ENCODE results near the gene CDKN1A. TPM values are rescaled to one million over a fixed set of nuclear protein-coding genes. Genes with fewer than 3 reads are reported as not detected.
A peak's percentile ranks its signal among the peaks of the same experiment; 100 is the strongest.

Gene CDKN1A
- total RNA-seq, 1 donor from 2014 or later = 364 TPM

- TF ChIP-seq CTCF (IDR thresholded peaks at IDR 0.05; ENCODE audit: insufficient read depth, low read length, severe bottlenecking) = no peak
- Histone ChIP-seq H3K27me3 (ENCODE audit: control insufficient read depth, insufficient read depth, low read length) (no peaks in the 10 kb centered on the region), H3K4me3 (ENCODE audit: low read depth, low read length) (no peak overlapping the region), H3K36me3 (ENCODE audit: control insufficient read depth, insufficient read depth, low read length) (no peaks in the 10 kb centered on the region)
- FAIRE-seq (no peak), DNase-seq (ENCODE audit: low read depth) (no peak)
Observed at GRCh38 chr6:36712816-36713215, 34.3 kb downstream of the CDKN1A start.

DNA sequence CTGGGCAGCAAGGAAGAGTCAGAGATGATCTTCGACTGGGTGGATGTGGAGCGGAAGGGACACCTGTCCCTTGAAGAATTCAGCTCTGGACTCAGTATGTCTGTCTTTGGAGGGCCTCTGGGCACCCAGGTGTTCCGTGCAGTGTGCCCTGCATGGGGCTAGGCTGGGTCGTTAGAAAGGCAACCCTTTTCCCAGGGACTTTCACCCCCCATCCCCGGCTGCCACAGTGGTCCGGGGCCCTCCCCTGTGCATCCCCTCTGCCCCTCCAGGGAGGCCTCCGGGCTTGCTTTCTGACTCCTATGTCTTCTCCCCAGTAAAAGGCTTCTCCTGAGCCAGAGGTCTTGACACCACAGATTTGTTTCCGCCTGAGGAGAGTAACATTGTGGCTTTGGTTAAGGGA lies 35.3 kb downstream of the CDKN1A start:
- no peak for TF ChIP-seq CTCF (IDR thresholded peaks at IDR 0.05; ENCODE audit: insufficient read depth, low read length, severe bottlenecking)
- DNase-seq (ENCODE audit: low read depth) = no peak
- FAIRE-seq = no peak
- no peaks in the 10 kb centered on the region for H3K27me3 ChIP-seq (ENCODE audit: control insufficient read depth, insufficient read depth, low read length)
- no peaks in the 10 kb centered on the region for H3K36me3 ChIP-seq (ENCODE audit: control insufficient read depth, insufficient read depth, low read length)
- no peak overlapping the region for H3K4me3 ChIP-seq (ENCODE audit: low read depth, low read length)

DNA sequence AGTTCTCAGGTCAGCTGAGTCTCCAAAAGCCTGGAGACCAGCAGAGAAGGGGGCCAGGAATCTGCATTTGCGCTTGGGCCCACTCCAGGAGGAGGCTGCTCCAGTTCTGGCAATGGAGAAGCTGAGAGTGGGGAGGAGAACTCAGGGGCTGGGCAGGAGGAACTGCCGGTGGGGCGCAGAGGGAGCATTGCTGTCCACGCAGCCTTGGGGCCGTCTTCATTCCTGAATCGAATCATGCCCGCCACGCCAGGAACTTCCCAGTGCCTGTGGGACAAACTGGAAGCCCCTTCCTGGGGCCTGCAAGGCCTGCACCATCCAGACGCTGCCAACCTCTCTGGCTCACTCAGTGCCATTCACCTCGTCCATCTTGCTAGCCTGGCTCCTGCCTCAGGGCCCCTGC lies 36.0 kb downstream of the CDKN1A start:
- FAIRE-seq = no peak
- Histone ChIP-seq H3K36me3 (ENCODE audit: control insufficient read depth, insufficient read depth, low read length) (no peaks in the 10 kb centered on the region), H3K4me3 (ENCODE audit: low read depth, low read length) (no peak overlapping the region), H3K27me3 (ENCODE audit: control insufficient read depth, insufficient read depth, low read length) (no peaks in the 10 kb centered on the region)
- TF ChIP-seq CTCF (IDR thresholded peaks at IDR 0.05; ENCODE audit: insufficient read depth, low read length, severe bottlenecking) = no peak
- no peak for DNase-seq (ENCODE audit: low read depth)

DNA sequence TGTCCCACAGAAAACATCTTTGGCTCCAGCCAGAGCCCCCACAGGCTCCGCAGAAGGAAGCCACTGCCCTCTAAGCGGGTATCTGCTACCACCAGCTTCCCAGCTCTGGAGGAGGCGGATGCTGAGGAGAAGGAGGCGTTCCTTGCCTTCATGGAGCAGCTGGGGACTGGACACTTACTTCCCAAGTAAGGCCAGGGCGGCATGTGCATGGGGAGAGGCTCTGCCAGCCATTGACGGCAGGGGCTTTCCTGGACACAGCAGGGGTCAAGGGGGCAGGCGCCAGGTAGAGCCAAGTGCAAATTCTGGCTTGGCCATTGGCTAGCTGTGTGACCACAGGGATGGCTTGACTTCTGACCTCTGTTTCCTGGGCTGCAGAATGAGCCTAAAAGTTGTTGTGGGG lies 37.0 kb downstream of the CDKN1A start:
- FAIRE-seq (no peak), DNase-seq (ENCODE audit: low read depth) (no peak)
- no peak for TF ChIP-seq CTCF (IDR thresholded peaks at IDR 0.05; ENCODE audit: insufficient read depth, low read length, severe bottlenecking)
- H3K4me3 ChIP-seq (ENCODE audit: low read depth, low read length) = no peak overlapping the region
- no peaks in the 10 kb centered on the region for H3K36me3 ChIP-seq (ENCODE audit: control insufficient read depth, insufficient read depth, low read length)
- no peaks in the 10 kb centered on the region for H3K27me3 ChIP-seq (ENCODE audit: control insufficient read depth, insufficient read depth, low read length)

DNA sequence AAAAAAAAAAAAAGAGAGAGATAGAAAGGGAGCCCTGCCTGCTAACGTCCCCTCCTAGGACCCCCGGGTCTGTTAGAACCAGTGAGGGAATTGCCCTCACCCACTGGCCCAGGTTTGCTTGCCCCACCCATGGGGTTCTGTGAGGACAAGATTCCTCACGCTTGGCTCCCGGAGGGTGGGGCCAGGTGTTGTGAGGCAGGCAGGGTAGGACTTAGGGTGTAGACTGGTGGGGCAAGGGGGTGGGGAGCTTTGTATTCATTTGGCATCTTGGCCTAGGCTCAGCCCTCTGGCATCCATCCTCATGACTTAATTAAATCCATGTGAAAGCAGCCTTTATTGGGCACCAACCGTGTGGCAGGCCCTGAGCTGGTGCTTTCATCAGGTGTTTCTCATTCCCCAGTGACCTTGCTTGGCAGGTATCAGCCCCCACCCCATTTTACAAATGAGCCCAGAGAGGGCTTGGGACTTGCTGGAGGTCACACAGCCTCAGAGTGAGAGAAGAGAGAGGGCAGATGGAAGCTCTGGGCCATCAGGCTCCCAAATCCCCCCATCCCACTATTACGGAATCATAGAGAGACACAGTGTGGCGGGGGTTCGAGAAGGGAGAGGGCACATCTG lies 38.1 kb downstream of the CDKN1A start:
- TF ChIP-seq CTCF (IDR thresholded peaks at IDR 0.05; ENCODE audit: insufficient read depth, low read length, severe bottlenecking) = no peak
- FAIRE-seq (no peak), DNase-seq (ENCODE audit: low read depth) (peak; percentile 57)
- Histone ChIP-seq H3K27me3 (ENCODE audit: control insufficient read depth, insufficient read depth, low read length) (no peaks in the 10 kb centered on the region), H3K4me3 (ENCODE audit: low read depth, low read length) (no peak overlapping the region), H3K36me3 (ENCODE audit: control insufficient read depth, insufficient read depth, low read length) (no peaks in the 10 kb centered on the region)

DNA sequence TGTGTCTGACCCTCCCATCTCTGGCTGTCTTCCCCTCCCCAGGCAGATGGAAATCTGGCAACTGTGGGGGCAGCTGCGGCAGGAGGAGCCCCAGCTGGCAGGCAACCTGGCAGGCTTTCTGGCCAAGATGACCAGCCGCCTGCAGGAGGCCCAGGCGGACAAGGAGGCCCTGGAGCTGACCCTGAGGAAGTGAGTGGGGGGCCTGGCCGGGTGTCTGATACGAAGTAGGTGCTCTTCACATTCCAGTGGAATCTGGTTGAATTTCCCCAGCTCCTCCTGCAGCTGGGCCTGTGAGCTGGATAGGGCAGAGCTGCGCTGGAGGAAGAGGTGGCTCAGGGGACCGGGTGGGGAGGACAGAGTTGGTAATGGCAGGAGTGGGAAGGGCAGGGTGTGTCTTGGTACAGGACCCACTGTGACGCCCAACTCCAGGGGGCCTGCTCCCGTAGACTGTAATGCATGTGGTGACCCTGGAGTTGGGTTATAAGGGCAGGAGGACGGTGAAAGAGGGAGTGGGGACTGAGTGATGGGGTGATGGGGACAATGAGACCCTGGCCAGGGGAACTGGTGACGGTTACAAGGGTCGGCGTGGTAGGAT lies 38.8 kb downstream of the CDKN1A start:
- FAIRE-seq (no peak), DNase-seq (ENCODE audit: low read depth) (no peak)

More for the DNA sequence above, 38.8 kb downstream of the CDKN1A start:
- TF ChIP-seq CTCF (IDR thresholded peaks at IDR 0.05; ENCODE audit: insufficient read depth, low read length, severe bottlenecking) = no peak
- Histone ChIP-seq H3K4me3 (ENCODE audit: low read depth, low read length) (no peak overlapping the region), H3K27me3 (ENCODE audit: control insufficient read depth, insufficient read depth, low read length) (no peaks in the 10 kb centered on the region), H3K36me3 (ENCODE audit: control insufficient read depth, insufficient read depth, low read length) (no peaks in the 10 kb centered on the region)
